Middle frontal gyrus (tissue), 1 donor: ENCODE results near the gene GFRA1.

Experiments used
- DNase-seq: peaks from one replicate; pipeline ENCODE4 v3.0.0-alpha.2; 2015; ENCODE audit warnings: low spot score; ENCODE audit errors: extremely low spot score

The GFRA1 gene

DNA sequence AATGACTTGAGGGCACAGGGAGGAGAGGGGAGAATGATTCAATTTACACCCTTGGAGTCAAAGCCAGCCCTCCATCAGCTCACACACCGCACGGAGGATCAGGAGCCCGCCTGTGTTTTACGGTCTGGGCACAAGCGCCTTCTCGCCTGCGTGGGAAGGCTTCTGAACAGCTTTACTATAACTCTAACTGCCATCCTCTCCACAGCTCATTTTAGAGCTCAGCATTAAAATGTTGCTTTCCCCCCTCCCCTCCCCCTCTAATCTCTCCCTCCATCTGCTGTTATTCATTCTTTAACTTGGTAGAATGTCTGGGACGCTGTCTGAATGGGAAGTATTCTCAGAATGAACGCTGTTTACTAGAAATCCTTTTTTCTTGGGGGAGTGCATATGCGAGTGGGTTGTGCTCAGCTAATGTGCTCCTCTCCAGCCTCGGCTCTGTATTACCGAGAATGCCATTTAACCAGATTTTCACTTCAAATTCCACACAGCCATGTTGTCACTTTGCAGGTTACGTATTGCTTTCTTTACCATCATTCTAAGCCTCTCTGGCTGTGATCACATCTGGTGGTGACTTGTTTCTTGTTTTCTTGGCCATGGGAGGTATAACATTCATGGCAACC, 140.1 kb downstream of the GFRA1 start:
- no peak for DNase-seq

DNA sequence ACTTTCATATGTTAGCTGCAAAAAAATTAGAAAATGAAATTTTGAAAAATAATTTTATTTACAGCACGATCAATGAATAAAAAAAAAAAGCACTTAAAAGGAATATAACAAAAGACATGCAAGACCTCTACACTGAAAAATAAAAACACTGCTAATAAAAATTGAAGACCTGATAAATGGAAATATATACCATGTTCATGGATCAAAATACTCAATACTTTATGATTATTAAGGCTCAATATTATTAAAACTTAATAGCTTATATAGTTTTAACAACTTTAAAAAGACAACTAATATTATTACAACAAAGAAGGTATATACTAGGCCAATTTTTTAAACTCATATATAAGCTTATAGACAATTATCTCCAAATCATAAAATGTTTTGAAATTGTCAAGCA, 143.0 kb downstream of the GFRA1 start:
- DNase-seq = no peak

DNA sequence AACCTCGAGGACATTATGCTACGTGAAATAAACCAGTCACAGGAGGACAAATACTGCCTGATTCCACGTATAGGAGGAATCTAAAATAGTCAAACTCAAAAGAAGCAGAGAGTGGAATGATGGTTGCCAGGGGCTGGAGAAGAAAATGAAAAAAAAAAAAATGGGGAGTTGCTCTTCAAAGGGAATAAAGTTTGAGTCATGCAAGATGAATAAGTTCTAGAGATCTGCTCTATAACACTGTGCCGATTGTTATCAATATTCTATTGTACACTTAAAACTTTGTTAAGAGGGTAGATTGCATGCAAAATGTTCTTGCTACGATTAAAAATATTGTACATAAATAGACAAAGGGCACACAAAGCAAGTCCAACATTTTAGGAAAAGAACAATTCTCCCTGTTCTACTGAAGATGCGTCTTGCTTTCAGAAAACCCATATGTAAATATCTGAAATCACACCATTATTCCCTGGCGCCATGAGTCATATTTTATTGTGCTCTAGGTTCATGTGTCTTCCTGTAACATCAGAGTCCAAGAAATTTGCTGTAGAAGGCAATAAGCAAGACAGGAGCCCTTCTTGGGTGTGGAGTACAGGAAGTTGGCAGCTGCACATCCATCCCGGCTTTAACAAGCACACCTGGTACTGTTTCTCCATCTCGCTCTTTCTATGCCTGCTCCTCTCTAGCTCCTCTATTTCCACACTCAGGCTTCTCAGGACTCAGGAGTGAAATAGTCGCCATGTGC, 145.9 kb downstream of the GFRA1 start:
- no peak for DNase-seq

DNA sequence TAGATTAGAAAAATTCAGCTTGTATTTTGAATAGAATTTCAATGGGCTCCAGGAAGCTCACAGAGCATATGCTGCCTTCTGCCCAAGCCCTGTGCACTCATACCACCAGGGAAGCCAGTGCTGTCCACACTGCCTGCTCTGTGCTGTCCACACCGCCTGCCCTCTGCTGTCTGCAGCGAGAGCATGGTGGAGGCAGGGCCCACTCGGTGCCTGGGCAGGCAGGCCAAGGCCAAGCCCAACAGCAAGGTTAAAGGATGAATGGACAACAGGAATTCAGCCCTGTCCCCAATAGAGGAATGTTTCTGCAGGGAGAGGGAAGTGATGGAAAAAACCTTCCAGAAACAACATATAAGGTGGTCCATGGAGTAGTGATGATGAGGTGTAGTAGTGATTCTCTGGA, 146.8 kb downstream of the GFRA1 start:
- DNase-seq = no peak

DNA sequence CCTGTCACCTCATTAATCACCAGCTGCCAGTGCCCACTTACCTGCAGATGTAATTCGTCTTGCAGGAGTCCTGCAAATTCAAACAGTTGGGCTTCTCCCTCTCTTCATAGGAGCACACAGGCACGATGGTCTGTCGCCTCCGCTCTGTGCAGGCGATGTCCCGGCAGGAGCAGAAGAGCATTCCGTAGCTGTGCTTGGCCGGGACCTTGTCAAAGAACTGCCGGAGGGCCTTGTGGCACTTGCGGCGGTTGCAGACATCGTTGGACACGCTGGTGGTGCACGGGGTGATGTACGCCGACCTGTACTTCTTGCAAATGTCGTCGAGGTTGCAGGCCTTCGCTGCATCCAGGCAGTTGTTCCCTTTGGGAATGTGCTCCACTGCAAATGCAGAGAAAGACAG, 147.8 kb downstream of the GFRA1 start:
- no peak for DNase-seq

DNA sequence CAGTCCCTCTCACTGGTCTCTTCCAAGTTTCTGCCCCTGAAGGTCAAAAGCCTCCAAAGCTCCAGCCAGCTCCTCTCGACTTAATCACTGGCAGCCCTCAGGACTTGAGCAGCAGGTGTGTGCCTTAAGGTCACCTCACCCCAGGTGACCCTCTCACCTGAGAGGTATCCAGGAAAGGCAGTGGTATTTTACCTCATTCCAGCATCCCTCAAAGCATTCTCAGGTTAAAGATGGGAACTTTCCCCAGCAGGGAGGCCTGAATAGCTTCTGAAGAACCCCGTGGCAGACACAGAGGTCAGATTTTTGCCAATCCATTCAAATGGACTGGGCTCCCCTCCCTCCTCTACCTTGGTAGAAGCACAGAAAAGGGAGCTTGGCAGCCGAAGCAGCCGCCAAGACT, 148.2 kb downstream of the GFRA1 start:
- DNase-seq = no peak

DNA sequence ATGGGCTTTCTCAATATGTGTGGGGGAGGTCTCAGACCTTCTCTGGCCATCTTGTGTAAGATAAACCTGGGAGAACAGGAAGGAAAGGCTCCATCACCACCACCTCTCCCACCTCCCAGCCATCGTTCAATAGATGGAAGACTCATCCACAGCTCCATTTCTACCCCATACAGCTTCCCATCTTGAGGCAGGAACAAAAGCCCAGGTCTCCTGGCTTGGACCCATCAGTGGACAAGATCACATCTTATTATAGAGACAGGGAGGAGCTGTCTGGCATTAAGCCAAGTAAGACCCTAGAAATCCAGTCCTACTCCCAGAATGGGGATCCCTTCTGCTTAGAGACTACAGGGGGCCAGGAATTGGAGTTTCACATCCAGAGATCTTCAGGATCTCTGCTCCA, 150.3 kb downstream of the GFRA1 start:
- DNase-seq = no peak

DNA sequence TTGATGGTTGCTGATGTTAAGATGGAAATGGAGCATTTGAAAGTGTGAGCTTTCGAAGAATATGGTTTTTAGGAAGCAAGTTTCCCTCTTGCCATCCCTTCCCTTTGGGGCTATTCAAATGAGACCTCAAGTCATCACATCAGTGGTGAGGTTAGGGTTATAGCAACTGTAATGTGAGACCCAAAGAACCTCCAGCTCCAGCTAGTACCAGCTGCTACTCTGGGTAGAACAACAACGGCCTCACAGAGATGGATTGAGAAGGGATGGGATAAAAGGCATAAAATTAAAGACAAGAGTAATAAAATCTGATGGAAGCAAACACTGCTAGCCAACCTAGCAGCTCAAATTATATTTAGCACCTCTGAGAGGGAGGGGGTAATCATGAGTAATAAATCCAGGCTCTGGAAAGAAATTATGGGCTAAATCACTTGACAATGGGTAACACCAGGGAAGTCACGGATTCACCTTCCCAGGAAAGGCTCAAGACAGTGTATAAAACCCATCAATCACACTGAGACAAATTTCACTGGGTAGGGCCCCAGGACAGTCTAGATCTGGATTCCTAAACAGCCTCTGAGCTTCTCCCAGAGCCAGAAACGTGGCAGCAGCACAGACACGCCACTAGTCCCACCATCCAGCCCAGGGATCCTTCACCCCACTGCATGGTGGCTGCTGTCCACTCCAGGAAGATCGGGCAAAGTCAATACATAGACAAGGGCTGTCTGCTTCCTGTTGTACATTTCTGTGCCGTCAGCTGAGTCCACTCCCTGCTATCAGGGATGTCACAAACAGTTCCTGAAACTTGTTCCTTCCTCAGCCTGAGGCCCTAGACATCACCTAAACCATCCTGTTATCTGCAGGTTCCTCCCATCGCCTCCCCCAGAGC, 151.1 kb downstream of the GFRA1 start:
- DNase-seq = no peak

DNA sequence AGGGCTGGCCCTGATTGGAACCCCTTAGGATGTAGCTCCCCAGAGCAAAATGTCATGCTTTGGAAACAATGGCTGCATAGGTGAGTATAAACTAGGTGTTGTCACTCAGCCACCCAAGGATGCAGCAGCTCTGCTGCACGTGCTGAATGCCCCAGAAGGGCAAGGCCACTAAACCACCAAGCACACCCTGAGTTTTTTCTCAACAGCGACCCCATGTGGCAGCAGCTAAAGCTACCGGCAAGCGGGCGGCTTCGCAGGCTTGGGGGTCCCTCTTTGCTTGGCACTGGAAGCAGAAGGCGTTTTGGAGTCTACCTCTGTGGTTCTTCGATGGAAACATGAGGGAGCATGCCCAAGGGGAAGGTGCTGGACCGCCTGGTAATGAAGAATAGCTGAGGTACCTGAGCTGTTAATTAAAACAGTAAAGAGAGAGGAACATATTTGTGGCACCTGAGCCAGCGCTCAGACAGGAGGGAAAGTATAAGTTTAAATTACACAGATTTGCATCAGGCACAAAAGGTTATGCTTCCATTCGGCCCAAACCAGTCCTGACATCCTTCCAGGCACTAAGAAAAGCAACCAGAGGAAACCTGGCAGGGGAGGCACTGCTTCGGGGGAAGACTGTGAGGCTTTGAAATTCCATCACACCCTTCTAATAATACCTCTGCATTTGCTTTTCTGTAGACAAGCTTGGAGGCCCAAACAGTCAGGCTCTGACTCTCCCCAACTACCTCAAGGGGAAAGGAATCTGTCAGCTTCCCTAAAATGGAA, 152.1 kb downstream of the GFRA1 start:
- no peak for DNase-seq

DNA sequence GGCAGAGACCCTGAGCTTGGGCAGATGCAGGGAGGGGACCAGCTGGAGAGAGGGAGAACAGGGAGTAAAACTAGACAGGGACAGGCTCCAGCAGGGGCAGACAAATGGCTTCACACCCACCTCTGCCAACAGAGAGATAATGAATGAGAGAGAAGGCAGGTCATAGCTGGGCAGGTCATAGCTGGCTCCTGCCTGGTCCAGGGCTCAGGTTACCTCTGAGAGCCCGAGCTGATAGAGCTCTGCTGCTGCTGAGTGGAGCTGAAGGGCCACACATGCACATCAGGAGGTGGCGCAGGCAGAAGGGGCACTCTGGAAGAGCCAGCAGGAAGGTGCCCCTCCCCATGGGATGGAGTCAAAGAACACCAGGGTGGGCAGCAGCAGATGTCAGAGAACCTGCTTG, 154.2 kb downstream of the GFRA1 start:
- DNase-seq = no peak

DNA sequence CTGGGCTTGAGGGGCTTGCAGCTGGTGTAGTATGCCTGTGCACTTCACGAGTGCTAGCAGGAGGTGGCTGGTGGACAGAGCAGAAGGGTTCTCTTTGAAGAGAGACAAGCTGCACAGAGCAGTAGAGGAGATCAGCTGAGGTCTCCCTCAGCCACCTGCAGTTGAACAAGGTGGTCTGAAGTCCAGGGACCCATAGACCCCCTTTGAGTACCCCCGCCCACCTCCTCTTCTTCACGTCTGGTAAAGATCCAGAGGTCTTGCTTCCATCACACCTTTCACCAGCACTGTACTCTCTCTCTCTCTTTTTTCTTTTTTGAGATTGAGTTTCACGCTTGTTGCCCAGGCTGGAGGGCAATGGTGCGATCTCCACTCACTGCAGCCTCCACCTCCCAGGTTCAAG, 157.2 kb downstream of the GFRA1 start:
- DNase-seq = no peak

DNA sequence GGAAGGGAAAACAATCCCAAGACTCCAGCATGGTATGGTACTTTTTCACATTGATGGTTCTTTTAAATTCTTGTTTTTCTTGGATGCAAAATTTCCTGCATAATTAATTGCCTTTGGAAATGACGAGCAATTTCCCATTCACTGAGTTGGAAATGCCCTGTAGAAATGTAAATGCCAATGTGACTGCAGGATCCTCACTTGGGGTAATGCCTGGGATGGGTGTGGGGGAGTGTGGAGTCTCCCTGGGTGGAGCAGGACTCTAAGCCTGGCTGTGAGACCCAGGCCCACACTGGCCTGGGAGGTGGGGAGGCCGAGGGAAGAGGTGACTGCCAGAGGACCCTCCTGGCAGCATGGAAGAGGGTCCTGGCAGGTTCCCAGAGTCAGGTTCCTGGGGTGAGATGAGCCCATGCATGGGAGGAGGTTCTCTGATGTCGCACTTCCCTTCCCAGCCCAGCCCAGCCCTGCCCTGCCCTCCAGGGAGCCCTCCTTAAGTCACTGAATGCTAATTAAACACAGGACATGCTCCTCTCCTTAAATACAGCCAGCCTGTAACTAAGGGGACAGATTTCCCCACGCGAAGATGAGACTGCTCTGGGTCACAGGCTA, 157.9 kb downstream of the GFRA1 start:
- DNase-seq = no peak

DNA sequence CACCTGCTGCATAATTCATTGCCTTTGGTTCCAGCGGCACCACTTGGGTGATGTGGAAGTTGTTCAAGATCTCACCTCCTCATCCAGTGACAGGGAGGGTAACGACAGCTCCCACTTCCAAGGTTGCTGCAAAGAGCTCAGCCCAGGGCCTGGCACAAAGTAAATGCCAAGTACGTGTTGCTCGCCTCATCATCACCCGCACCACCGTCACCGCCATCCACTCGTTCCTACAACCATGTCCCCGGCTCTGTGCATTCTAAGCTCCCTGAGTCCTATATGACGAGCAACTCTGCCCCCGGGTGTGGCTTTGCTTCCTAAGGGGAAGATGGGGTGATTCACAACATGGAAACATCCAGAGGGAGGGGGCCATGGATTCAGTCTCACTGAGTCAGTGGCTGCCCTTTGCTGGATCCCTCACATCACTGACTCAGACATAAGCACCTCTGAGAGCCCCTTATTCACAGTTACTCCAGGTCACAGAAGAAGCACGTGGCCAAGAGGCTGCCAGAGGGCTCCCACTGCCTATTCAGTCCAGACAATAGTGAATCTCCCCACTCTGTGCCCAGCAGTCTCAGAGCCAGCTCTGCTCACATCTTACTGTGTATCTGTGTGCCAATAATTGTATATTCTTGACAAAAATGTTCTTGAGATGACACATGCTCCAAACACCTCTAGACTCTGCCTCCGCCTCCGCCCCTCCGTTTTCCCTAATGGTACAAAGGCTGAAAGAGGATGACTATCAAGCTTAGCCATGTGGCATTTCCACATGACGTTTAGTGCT, 159.1 kb downstream of the GFRA1 start:
- no peak for DNase-seq

DNA sequence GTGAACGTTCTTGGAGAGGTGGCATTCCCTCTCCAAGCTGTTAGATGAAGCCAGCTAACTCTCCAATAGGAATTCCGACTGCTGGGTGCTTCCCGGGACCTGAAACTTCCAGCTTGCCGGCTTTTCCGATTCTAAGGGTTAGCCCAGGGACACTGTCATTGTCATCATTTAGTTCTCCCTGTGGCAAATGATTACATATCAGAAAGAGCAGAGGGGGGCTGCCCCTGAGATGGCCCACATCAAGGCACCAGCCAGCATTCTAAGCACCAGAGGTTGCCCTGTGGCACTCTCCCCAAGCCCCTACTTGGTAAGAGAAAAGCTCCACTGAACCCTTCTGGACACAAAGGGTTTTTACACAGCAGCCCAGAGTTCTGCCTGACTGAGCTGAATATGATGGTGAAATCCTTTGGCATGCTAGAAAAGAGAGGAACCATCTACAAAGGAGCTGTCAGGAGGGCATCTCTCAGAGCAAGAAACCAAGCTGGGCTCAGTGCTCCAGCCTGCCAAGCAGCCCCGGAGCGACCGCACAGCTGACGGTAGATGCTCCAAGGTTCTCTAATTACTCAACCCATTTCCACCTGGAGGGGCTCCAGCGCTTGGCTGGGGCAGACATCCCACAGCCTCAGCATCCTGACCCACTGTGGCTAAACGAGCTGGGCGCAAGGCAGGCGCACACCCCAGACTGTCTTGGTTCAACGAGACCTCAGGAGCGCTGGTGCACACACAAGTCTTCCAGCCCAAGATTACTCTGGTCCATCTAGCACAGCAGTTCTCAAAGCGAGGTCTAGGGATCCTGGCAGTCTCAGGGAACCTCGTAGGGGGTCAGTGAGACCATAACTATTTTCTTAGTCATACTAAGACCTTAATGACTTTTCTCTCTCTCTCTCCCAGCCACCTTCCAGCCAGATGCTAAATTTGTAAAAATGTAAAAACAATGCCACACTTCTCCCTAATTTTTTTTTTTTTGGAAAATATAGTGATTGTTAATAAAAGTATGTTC, 160.5 kb downstream of the GFRA1 start:
- no peak for DNase-seq

DNA sequence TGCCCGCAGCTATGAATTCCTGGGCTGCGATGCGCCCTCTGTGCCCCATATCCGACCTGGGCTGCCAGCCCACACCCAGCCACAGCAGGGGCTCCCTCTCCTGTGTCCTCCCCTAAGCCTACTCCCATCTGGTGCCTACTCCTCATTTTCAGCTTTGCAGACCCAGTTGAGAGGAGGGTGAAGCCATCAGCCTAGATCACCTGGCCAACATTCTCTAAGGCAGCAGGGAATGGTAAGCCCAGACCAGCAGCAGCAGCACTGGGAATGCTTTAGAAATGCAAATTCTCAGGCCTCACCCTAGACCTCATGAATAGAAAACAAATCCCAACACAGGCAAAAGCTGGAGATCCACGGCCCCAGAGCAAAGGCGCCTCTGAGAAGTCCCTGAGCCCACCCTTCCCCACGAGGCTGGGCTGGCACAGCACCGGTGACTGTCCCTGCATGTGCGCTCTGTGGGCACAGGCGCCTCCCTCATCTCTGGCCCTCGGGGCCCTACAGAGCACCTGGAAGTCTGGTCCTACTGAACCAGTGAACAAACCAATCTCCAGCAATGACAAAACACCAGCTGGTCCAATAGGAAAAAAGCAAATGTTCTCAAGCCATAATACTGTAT, 161.4 kb downstream of the GFRA1 start:
- DNase-seq = no peak

DNA sequence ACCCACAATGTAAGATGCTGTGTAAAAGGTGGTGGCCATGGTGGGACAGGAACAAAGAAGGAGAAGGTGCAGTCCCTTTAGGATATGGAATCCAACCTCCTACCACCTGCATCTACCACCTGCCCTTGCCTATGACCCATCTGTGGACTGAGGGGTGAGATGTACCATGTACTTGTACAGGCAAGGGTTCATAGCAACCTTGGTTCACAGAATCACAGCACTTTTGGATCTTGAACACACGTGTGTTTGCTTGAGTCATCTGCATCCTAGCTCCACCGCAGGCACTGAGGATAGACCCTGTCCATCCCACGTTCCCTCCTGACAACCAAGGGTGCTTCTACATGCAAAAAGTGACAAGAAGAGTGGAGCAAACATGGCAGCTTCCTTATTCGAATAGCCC, 162.3 kb downstream of the GFRA1 start:
- DNase-seq = no peak

DNA sequence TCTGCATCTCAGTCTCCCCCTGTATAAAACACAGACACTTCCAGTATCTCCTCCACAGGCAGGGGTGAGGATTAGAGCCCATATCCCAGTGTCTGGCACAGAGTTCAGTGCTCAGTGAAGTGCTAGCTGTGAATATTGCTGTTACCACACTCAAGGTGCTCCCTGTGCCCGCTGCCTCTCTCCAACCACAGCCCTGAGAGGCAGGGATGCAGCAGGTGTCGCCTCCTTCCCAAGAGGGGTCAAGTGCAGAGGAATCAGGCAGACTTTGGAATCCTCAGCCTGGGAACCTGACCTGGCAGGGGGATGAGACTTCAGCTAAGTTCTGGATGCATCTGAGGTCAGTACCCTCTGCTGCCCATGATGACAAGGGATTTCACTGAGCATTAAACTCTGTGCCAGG, 163.1 kb downstream of the GFRA1 start:
- no peak for DNase-seq

DNA sequence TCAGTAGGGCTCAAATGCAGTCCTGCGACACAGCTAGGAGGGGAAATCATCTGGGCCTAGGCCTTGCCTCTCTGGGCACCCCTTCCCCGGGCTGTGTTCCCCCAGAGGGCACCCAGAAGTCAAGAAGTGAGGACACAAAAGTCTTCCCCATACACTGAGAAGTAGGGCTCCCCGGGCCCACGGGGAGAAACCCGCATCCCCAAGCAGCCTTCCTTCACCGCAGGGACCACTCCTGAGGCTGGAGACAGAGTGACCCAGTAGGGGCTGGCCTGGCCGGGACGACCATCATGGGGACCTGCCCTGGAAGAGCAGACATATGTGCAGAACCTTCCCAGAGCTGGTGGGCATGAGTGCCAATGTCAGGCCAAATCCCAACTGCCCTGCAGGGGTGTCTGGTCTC, 163.5 kb downstream of the GFRA1 start:
- DNase-seq = no peak

DNA sequence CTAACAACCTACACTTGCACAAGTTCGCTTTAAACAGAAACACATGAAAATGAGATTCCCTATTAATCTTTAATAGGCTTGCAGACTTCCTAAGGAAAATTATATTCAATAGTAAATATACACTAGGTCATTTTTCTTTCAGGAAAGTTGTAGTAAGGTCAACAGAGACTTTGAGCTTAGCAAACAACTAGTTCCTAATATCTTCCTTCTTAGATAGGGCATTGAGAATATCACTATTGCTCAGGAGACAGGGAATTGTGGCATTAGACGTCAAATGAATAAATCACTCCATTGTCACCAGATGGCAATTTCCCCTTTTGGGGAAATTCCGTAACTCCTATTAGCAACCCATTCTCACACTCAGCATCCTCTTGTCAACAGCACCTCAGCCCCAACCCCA, 164.9 kb downstream of the GFRA1 start:
- DNase-seq = no peak
